Measurements from ENCODE around the gene POLR1A.

GRCh38 chr2:86037141-86037794 is 68.4 kb downstream of the POLR1A start:
- TF ChIP-seq CTCF (IDR thresholded peaks at IDR 0.05 in 8 of 11, conservative IDR thresholded peaks at IDR 0.05 in 3 of 11) (no peak), POLR2A (IDR thresholded peaks at IDR 0.05) (no peak)
